SU-DHL-6 (cell line): ENCODE measurements around the gene CNDP1.

ENCODE experiments used
- CTCF ChIP-seq: fragments of 200-600 bp; sonication (generic); IDR thresholded peaks from one replicate; pipeline ENCODE4 v1.5.1; 2017; ENCODE audit warnings: antibody characterized with exemption, mild to moderate bottlenecking, low read length, moderate library complexity; ENCODE audit not compliant: insufficient read depth, poor library complexity, severe bottlenecking
- EZH2phosphoT487 ChIP-seq: fragments of 200-600 bp; sonication (generic), shearing (Covaris generic); conservative IDR thresholded peaks from 2 replicates; pipeline ENCODE4 v1.6.1; 2018; ENCODE audit warnings: mild to moderate bottlenecking, antibody characterized with exemption, low read length, moderate library complexity, mixed read lengths

GRCh38 chr18:74534981-74535649, 815 bp downstream of the CNDP1 start:
- TF ChIP-seq CTCF (no peak), EZH2phosphoT487 (no peak)
